PC-3 (cell line): ENCODE measurements around the gene CCDC197.

Experiments
- EZH2 ChIP-seq: fragments of 300-600 bp; sonication (generic); IDR thresholded peaks from one replicate; pipeline ENCODE4 v1.6.1; 2017; ENCODE audit warnings: antibody characterized with exemption, mild to moderate bottlenecking, low read length; ENCODE audit not compliant: unreplicated experiment
- TF ChIP-seq, protein P1 (sequence below): fragments of 300-600 bp; sonication (generic); conservative IDR thresholded peaks from 2 replicates; pipeline ENCODE4 v1.5.1; 2017; ENCODE audit warnings: antibody characterized with exemption, low read depth, mild to moderate bottlenecking, low read length

DNA sequence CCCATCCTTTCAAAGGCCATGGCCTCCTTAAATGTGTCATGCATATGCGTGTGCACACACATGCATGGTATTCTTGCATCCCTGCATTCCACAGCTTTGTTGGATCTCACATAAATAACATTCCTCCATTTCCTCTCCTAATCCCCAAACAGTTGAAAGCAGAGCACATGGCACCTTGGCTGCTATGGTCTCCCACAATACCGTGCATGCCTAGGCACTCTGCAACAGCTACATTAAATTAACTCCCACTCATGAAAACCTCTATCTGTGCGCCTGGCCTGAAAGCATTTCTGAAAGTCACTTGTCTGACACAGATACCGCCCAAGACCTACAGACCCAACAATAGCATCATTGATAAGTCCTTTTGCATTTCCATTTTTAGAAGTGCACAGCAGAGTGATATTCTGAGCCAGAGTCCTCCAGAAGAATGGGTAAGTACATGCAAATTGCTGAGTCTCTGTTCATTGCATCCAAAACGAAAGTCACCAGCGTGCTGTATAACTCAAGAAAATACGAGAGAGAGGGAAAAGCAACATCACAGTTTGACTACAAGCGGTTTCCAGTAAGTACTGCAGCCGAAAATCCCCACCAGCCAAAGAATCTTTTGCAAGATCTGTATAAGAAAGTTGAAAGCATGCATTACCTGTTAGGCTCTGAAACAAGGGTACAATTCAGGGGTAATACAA is 21.2 kb upstream of the CCDC197 start:
- TF ChIP-seq, protein P1, sequence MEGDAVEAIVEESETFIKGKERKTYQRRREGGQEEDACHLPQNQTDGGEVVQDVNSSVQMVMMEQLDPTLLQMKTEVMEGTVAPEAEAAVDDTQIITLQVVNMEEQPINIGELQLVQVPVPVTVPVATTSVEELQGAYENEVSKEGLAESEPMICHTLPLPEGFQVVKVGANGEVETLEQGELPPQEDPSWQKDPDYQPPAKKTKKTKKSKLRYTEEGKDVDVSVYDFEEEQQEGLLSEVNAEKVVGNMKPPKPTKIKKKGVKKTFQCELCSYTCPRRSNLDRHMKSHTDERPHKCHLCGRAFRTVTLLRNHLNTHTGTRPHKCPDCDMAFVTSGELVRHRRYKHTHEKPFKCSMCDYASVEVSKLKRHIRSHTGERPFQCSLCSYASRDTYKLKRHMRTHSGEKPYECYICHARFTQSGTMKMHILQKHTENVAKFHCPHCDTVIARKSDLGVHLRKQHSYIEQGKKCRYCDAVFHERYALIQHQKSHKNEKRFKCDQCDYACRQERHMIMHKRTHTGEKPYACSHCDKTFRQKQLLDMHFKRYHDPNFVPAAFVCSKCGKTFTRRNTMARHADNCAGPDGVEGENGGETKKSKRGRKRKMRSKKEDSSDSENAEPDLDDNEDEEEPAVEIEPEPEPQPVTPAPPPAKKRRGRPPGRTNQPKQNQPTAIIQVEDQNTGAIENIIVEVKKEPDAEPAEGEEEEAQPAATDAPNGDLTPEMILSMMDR: no peak
- no peak for TF ChIP-seq EZH2
